Activated CD4-positive, alpha-beta T cell treated with anti-CD3 and anti-CD28 coated beads, Interleukin-2, amount 50 U/mL, for 4 hours (primary cell): ENCODE data around the gene CD80.

Experiments
- DNase-seq, 2 experiments: peaks; one replicate each; pipeline ENCODE4 v3.0.0-alpha.2; 2020

The CD80 gene

GRCh38 chr3:119542168-119542767 is 17.1 kb downstream of the CD80 start:
- DNase-seq = no peak

DNA sequence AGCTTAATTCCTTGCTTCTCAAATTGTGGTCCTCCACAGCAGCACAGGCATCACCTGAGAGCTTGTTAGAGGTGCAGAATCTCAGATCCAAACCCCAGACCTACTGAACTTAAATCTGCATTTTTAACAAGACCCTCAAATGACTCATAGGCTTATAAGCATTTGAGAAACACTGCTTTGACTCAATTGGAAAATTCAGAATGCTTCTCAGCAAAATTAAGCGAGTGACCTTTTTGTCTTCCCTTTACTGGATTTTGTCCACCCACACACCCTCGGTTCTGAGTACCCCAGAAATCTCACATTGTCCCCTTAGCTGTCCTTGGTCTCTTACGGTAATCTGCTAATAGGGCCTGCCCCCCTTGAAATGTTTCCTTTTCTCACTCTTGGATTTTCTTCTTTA is 17.9 kb downstream of the CD80 start:
- no peak for DNase-seq

DNA sequence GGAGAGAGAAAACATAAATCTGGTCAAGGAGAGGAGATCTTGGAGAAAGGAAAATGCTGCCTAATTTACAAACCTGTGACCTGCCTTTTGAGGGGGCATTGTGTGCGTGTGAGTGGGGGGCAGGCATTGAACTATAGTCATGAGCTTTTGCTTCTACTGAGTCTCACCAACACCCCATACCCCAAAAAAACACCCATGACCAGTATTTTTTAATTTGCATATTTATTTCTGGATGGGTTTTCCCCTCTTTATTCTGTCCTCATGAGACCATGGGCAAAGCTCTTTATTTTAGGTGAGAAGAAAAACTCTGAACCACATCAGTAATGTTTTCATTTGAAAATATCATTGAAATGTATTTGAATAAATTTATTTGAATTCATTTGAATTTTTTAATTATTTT is 20.6 kb downstream of the CD80 start:
- no peak for DNase-seq

GRCh38 chr3:119536757-119537156 is 22.7 kb downstream of the CD80 start:
- DNase-seq = no peak

DNA sequence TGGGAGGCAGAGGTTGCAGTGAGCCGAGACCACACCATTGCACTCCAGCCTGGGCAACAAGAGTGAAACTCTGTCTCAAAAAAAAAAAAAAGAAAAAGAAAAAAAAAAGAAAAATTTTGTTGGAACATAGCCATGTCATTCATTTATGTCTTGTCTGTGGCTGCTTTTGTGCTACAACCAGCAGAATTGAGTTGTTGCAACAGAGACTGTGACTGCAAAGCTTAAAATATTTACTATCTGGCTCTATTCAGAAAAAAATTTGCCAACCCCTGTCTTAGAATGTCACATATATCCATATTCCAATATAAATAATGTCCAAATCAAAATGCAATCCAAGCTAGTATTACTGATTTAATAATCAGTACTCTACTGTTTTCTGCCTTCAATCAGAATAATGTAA is 25.1 kb downstream of the CD80 start:
- DNase-seq = no peak

DNA sequence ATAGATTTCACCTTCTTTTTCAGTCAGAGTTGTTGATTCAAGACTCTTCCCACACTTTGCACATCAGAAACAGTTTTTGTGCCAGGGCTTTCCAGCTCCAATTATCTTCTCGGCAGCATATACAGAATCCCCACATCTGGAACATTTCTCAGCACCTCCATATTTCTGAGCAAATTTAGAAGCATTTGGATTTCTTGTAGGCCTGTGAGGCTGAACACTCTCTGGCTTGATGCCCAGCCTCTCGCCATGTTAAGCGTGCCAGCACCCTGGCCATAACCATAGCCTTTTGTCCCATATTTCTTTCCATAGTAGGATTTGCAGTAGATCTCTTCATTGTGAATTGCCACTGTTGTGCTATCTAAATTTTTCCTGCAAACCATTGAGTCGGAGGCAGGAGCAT is 28.3 kb downstream of the CD80 start:
- no peak for DNase-seq

DNA sequence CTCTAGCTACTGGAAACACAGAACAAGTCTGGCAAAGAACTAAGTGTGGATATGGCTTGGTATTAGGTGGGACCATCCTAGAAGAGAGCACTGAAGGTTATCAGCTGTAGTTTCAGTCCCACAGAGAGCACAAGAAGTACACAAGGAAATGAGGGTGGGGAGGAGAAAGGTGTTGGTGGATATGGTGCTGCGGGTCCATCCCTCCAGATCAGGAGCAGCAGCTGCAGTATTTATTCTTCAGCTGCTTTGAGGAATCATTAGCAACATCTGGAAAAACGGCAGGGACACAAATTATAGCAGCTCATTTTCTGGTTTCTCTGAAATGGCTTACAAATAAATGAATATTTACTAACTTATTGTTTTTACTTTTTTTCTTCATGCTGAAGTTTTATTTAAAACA is 29.0 kb downstream of the CD80 start:
- no peak for DNase-seq

GRCh38 chr3:119529883-119530282 is 29.5 kb downstream of the CD80 start:
- DNase-seq = no peak

- no peak for DNase-seq
Measured at GRCh38 chr3:119527714-119528113, 31.7 kb downstream of the CD80 start.

- no peak for DNase-seq
Measured at GRCh38 chr3:119524931-119525662, 34.3 kb downstream of the CD80 start.

DNA sequence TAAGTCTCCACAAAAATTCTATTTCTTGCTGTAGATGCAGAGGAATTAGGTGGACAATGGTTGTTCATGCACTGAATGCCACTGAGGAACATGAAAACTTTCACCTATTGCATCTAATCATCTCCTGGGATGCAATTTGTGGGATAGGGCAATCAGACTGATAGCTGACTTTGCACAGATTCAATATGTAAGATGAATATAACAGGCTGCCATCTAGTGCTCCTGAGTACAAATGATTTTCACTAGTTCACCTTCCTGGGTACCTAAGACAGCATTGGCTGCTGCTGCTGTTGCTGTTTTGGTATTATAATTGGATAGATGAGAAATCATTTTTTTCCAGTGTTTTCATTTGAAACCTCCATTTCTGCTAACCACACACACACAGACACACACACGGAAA is 41.4 kb downstream of the CD80 start:
- DNase-seq = no peak

GRCh38 chr3:119517112-119517511 is 42.3 kb downstream of the CD80 start:
- DNase-seq = no peak

GRCh38 chr3:119514637-119515036 is 44.8 kb downstream of the CD80 start:
- no peak for DNase-seq

DNA sequence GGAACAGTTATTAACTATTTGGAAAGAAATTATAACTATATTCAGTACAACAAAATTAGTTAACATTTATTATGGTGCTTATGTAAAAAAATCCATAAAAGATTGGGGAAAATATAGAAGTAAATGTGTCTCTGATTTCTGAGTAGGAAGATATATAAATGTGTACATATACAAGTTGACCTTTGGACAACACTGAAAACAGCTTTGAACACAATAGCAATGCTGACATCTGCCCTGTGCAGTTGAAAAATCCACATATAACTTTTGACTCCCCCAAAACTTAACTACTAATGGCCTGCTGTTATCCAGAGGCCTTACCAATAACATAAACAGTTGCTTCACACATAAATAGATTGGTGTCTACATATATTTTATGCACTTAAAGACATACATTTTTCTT is 48.7 kb downstream of the CD80 start:
- DNase-seq = no peak

GRCh38 chr3:119508172-119508845 is 51.1 kb downstream of the CD80 start:
- no peak for DNase-seq

- no peak for DNase-seq
Measured at GRCh38 chr3:119507404-119507803, 52.0 kb downstream of the CD80 start.

DNA sequence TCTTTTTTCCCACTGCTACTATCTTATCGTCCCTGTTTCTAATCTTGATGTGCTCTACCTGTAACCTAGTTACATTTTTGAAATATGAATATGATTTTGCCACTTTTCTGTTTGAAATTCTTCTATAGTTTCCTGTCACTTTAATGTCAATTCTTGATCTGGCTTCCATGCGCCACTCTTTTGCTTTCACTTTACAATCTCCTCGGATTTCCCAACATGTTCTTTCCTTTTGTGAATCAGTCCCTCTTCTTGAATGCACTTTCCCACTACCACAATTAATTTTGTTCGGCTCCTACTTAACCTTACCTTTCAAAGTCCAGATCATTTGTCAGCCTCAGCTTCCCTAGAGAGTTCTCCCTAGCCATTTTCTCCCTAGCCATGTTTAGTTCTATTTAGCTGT is 52.8 kb downstream of the CD80 start:
- DNase-seq = no peak

DNA sequence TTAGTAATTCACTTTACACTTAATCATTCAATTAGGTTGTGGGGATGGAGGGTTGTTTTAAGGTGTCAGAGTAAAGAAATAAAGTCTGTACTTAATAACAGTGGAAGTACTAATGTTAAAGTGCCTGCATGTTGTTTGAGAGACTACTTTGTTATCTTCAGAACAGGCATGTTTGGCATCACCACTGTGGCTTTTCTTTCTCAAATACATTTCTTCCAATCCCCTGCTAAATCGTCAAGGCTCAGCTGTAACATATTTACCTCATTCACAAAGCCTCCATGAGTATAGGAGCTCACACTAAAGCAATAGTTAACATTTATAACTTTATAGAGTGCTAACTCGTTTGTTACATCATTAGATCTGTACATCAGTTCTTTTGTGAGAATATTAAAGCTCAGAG is 58.5 kb downstream of the CD80 start:
- no peak for DNase-seq

DNA sequence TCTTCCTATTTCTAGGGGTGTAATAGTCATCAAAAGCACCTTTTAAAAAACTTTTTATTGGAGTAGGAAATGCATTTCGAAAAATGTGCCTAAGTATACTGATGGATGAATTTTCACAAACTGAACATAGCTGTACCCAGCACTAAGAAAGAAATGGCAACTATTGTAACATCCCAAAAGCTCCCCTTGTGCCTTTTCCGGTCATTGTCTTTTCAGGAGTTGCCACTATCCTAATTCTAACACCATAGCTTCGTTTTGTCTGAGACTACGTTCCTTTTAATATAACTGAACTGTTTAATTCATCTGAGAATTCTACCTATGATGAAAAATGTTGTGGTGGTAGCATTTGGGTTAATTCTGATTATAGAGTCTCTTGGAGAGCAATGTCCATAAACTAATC is 59.1 kb downstream of the CD80 start:
- no peak for DNase-seq

GRCh38 chr3:119498186-119499011 is 61.0 kb downstream of the CD80 start, which contains the start of gene TIMMDC1:
Gene TIMMDC1, plus strand, starts transcription at chr3:119498547. Its CDS starts 187 bp downstream, at chr3:119498734.
- DNase-seq = peak; percentile 97

GRCh38 chr3:119497820-119498185 is 61.6 kb downstream of the CD80 start:
- no peak for DNase-seq

DNA sequence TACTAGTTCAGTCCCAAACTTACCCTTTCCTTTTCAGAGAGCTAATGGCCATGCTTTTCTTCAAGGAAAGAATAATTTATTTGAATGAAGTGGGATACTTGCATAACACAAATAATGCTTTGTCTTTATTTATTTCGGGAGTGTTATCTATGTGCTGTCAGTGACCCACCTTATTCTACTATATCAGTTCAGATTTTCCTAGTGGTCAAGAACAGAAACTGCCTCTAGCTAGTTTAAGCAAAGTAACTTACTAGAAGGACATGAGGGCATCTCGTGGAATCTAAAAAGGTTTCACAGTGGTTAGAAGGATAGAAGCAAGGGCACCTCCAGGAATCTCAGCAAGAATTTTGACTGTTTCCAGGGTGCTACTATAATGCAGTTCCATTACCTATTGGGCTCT is 64.8 kb downstream of the CD80 start:
- DNase-seq = no peak

GRCh38 chr3:119492810-119493209 is 66.6 kb downstream of the CD80 start:
- no peak for DNase-seq
